Measurements from ENCODE around the gene STKLD1.

Gene STKLD1

DNA sequence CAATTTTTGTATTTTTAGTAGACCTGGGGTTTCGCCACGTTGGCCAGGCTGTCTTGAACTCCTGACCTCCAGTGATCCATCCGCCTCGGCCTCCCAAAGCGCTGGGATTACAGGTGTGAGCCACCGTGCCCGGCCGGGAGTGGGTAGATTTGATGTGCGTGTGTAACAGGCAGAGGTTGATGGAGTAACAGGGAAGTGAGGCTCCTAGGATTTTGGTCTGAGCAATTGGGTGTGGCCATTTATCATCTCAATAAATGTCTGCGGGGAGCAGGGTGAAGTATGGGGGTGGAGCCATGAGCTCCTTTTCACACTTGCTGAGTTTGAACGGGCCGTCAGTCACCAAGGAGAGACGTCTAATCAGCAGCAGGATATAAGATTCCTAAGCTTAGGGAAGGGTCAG is 42.8 kb downstream of the STKLD1 start:
- TF ChIP-seq, protein P1, sequence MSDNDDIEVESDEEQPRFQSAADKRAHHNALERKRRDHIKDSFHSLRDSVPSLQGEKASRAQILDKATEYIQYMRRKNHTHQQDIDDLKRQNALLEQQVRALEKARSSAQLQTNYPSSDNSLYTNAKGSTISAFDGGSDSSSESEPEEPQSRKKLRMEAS (IDR thresholded peaks at IDR 0.05): no peak
- no peak for TF ChIP-seq TCF12 (IDR thresholded peaks at IDR 0.05; ENCODE audit: low read depth)
- no peak for TF ChIP-seq YY1 (IDR thresholded peaks at IDR 0.05; ENCODE audit: low read depth)
- TF ChIP-seq TAF1 (IDR thresholded peaks at IDR 0.05; ENCODE audit: low read depth): no peak
- TF ChIP-seq CREB1 (IDR thresholded peaks at IDR 0.05; ENCODE audit: low read depth): no peak
- TF ChIP-seq, protein P2, sequence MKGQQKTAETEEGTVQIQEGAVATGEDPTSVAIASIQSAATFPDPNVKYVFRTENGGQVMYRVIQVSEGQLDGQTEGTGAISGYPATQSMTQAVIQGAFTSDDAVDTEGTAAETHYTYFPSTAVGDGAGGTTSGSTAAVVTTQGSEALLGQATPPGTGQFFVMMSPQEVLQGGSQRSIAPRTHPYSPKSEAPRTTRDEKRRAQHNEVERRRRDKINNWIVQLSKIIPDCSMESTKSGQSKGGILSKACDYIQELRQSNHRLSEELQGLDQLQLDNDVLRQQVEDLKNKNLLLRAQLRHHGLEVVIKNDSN (IDR thresholded peaks at IDR 0.05): no peak
- TF ChIP-seq FOXM1 (IDR thresholded peaks at IDR 0.05; ENCODE audit: borderline replicate concordance, low read depth): no peak

DNA sequence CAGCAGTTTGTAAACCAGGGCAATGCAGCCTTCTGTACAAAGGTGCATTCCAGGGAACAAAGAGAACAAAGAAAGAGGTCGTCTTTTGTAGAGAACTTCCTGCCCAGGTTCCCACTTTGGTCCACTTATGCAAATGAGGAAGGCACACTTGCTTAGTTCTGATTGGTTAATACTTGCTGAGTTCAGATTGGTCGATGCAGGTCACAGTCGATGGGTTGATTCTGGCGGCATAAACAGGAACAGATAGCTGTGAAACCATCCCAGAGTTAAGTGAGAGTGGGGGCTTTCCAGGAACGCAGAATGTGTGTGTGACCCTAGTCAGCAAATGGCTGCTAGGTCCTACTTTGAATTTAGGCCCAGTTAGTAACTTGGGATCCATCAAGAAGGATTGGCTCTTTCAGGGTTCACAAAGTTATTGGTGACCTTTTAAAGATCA is 44.2 kb downstream of the STKLD1 start:
- no peak for TF ChIP-seq TCF12 (IDR thresholded peaks at IDR 0.05; ENCODE audit: low read depth)
- TF ChIP-seq NFIC (IDR thresholded peaks at IDR 0.05): no peak
- TF ChIP-seq, protein P1 (IDR thresholded peaks at IDR 0.05): no peak
- TF ChIP-seq TAF1 (IDR thresholded peaks at IDR 0.05; ENCODE audit: low read depth): no peak
- no peak for TF ChIP-seq EGR1 (IDR thresholded peaks at IDR 0.05)
- TF ChIP-seq, protein P3, sequence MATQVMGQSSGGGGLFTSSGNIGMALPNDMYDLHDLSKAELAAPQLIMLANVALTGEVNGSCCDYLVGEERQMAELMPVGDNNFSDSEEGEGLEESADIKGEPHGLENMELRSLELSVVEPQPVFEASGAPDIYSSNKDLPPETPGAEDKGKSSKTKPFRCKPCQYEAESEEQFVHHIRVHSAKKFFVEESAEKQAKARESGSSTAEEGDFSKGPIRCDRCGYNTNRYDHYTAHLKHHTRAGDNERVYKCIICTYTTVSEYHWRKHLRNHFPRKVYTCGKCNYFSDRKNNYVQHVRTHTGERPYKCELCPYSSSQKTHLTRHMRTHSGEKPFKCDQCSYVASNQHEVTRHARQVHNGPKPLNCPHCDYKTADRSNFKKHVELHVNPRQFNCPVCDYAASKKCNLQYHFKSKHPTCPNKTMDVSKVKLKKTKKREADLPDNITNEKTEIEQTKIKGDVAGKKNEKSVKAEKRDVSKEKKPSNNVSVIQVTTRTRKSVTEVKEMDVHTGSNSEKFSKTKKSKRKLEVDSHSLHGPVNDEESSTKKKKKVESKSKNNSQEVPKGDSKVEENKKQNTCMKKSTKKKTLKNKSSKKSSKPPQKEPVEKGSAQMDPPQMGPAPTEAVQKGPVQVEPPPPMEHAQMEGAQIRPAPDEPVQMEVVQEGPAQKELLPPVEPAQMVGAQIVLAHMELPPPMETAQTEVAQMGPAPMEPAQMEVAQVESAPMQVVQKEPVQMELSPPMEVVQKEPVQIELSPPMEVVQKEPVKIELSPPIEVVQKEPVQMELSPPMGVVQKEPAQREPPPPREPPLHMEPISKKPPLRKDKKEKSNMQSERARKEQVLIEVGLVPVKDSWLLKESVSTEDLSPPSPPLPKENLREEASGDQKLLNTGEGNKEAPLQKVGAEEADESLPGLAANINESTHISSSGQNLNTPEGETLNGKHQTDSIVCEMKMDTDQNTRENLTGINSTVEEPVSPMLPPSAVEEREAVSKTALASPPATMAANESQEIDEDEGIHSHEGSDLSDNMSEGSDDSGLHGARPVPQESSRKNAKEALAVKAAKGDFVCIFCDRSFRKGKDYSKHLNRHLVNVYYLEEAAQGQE (IDR thresholded peaks at IDR 0.05; ENCODE audit: low read depth): no peak
- TF ChIP-seq EP300 (IDR thresholded peaks at IDR 0.05; ENCODE audit: borderline replicate concordance): no peak
- TF ChIP-seq YY1 (IDR thresholded peaks at IDR 0.05; ENCODE audit: low read depth): no peak
- no peak for TF ChIP-seq CREB1 (IDR thresholded peaks at IDR 0.05; ENCODE audit: low read depth)
- no peak for TF ChIP-seq RAD21 (IDR thresholded peaks at IDR 0.05; ENCODE audit: low read depth)
- TF ChIP-seq, protein P2 (IDR thresholded peaks at IDR 0.05): no peak
- no peak for TF ChIP-seq TEAD4 (IDR thresholded peaks at IDR 0.05)
- TF ChIP-seq FOXM1 (IDR thresholded peaks at IDR 0.05; ENCODE audit: borderline replicate concordance, low read depth): no peak
- no peak for TF ChIP-seq ZBTB7A (IDR thresholded peaks at IDR 0.05; ENCODE audit: low read depth)
- no peak for TF ChIP-seq CEBPB (IDR thresholded peaks at IDR 0.05)

DNA sequence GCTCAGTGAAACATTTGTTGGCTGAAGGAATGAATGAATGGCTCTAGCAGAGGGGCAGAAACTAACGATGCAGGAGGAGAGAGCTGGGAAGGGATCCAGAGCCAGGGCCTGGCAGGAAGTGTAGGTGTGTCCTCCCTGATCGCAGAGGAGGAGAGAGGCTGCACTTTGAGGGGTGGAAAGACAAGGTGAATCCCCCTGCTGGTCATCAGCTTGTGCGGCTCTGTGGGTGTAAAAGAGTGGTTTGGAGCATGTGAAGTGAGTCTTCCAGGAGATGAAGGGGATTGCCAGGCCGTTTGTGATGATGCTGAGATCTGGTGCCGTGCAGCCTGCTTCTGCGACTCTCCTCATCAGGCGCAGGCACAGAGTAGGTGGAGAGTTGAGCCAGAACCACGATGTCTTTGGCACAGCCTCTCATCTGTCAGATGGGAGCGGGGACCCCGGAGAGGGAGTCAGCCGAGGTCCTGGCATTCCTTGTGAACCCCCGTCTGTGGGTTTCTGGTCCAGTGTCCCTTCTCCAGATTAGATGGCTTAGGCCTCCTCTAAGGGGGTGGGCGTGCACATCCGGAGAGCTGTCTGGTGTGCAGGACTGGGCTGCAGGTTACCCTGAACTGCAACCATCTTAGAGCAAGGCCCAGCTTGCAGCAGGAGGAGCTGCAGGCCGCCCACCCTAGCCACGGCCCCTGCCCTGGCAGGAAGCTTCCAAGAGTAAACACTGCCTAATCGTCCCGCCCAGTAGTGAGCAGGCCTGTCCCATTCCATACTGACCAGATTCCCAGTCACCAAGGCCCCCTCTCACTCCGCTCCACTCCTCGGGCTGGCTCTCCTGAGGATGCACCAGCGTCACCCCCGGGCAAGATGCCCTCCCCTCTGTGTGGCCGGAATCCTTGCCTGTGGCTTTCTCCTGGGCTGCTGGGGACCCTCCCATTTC is 45.7 kb downstream of the STKLD1 start, which contains the start of gene ADAMTS13:
ADAMTS13 (plus strand) TSS at position 753 of the 928 bp plus-strand sequence; CDS start at position 830, 77 bp downstream.
- no peak for TF ChIP-seq CEBPB (IDR thresholded peaks at IDR 0.05)
- TF ChIP-seq YY1 (IDR thresholded peaks at IDR 0.05; ENCODE audit: low read depth): no peak
- TF ChIP-seq, protein P2 (IDR thresholded peaks at IDR 0.05): no peak
- TF ChIP-seq CREB1 (IDR thresholded peaks at IDR 0.05; ENCODE audit: low read depth): no peak
- TF ChIP-seq, protein P1 (IDR thresholded peaks at IDR 0.05): no peak

DNA sequence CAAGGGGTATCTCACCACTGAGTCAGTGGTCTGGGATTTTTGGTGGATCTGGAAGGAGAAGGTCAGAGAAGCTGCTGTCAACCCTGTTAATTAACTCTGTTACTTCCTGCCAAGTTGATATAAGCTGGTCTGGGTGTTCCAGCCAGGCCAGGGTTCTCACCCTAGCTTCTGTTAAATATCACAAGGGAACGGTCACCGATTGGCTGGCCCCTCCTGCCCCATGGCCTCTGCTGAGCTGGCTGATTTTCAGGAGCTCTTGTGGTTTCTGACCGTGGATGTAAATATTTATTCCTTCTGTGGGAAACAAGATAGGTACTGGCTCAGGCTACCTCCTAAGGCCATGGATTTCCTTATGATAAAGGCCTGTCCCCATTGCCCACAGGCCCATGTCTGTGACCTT is 47.0 kb downstream of the STKLD1 start:
- no peak for TF ChIP-seq EP300 (IDR thresholded peaks at IDR 0.05; ENCODE audit: borderline replicate concordance)
- no peak for TF ChIP-seq NFIC (IDR thresholded peaks at IDR 0.05)
- TF ChIP-seq, protein P3 (IDR thresholded peaks at IDR 0.05; ENCODE audit: low read depth): no peak
- TF ChIP-seq TAF1 (IDR thresholded peaks at IDR 0.05; ENCODE audit: low read depth): no peak
- TF ChIP-seq RAD21 (IDR thresholded peaks at IDR 0.05; ENCODE audit: low read depth): no peak
- TF ChIP-seq, protein P2 (IDR thresholded peaks at IDR 0.05): no peak
- TF ChIP-seq TCF12 (IDR thresholded peaks at IDR 0.05; ENCODE audit: low read depth): no peak
- no peak for TF ChIP-seq ZBTB7A (IDR thresholded peaks at IDR 0.05; ENCODE audit: low read depth)
- TF ChIP-seq EGR1 (IDR thresholded peaks at IDR 0.05): no peak
- no peak for TF ChIP-seq CEBPB (IDR thresholded peaks at IDR 0.05)

Data from Ishikawa (cell line).